BLaER1 treated with 17β-estradiol and CSF1 and Interleukin-3, amounts not matched to agents 10 nM and 100 nM (cell line): ENCODE measurements around the gene NKRF.

ENCODE experiments used
- H3K27ac ChIP-seq, 11 experiments: shearing (Covaris generic); formaldehyde crosslinking; 2 replicates each; pipeline ENCODE4 v1.8.1; 2022
- H3K27me3 ChIP-seq, 11 experiments: shearing (Covaris generic); formaldehyde crosslinking; 2 replicates each; pipeline ENCODE4 v1.8.1; 2022
- H3K36me3 ChIP-seq, 11 experiments: shearing (Covaris generic); formaldehyde crosslinking; 2 replicates each; pipeline ENCODE4 v1.8.1; 2022
- H3K4me1 ChIP-seq, 10 experiments: shearing (Covaris generic); formaldehyde crosslinking; 2 replicates each; pipeline ENCODE4 v1.8.1; 2022
- H3K4me2 ChIP-seq, 11 experiments: shearing (Covaris generic); formaldehyde crosslinking; 2 replicates each; pipeline ENCODE4 v1.8.1; 2022
- H3K4me3 ChIP-seq, 10 experiments: shearing (Covaris generic); formaldehyde crosslinking; 2 replicates each; pipeline ENCODE4 v1.8.1; 2022
- H3K9ac ChIP-seq, 11 experiments: shearing (Covaris generic); formaldehyde crosslinking; 2 replicates each; pipeline ENCODE4 v1.8.1; 2022
- H3K9me3 ChIP-seq, 11 experiments: shearing (Covaris generic); formaldehyde crosslinking; replicated peaks in 1 of 11; 2 replicates each; pipeline ENCODE4 v1.8.1; 2022
- H4K20me1 ChIP-seq, 11 experiments: shearing (Covaris generic); formaldehyde crosslinking; 2 replicates each; pipeline ENCODE4 v1.8.1; 2022
- Cebpa-rat ChIP-seq, 11 experiments: shearing (Covaris generic); IDR thresholded peaks; 2 replicates each; pipeline ENCODE4 v1.8.1; 2022

Gene NKRF

GRCh38 chrX:119606280-119607017 lies at the start of gene NKRF:
TSS of gene NKRF (minus strand) at chrX:119606424.
- Histone ChIP-seq H3K4me1 (peaks cover 5 to 30% (median 14%) of the 10 kb centered on the region in 10 experiments; a peak in 16 of 20 replicates), H3K36me3 (peaks cover 0 to 15% (median 0%) of the 10 kb centered on the region in 11 experiments; a peak in 6 of 22 replicates), H3K27me3 (no peaks in the 10 kb centered on the region), H3K4me3 (peak within 1 kb of the TSS; percentile 66 to 82 (median 72)), H3K4me2 (peak within 1 kb of the TSS; percentile 55 to 88 (median 78)), H3K9ac (peak within 1 kb of the TSS; percentile 85 to 96 (median 92)), H4K20me1 (peaks cover 0 to 41% (median 38%) of the 10 kb centered on the region in 11 experiments; a peak in 18 of 22 replicates), H3K27ac (peak within 1 kb of the TSS; percentile 71 to 95 (median 92); a peak in 21 of 22 replicates), H3K9me3 (no peaks in the 10 kb centered on the region)
- no peak for TF ChIP-seq Cebpa-rat (IDR thresholded peaks at IDR 0.05)

GRCh38 chrX:119655125-119655524 lies 48.9 kb upstream of the NKRF start:
- H3K9ac ChIP-seq = peak overlapping the region in 1 of 11 experiments; percentile 48; a peak in 2 of 22 replicates
- H3K4me3 ChIP-seq = no peak overlapping the region
- peaks cover 0 to 16% (median 0%) of the 10 kb centered on the region in 11 experiments; a peak in 5 of 22 replicates for H4K20me1 ChIP-seq
- peaks cover 22 to 45% (median 30%) of the 10 kb centered on the region in 10 experiments for H3K4me1 ChIP-seq
- H3K27me3 ChIP-seq = peaks cover 0 to 12% (median 0%) of the 10 kb centered on the region in 11 experiments; a peak in 1 of 22 replicates
- peak overlapping the region in 6 of 11 experiments; percentile 13 to 61 (median 26); a peak in 5 of 22 replicates for H3K27ac ChIP-seq
- peak overlapping the region; percentile 55 to 80 (median 72) for H3K4me2 ChIP-seq
- no peaks in the 10 kb centered on the region for H3K9me3 ChIP-seq
- H3K36me3 ChIP-seq = peaks cover 18 to 77% (median 50%) of the 10 kb centered on the region in 11 experiments
- TF ChIP-seq Cebpa-rat (IDR thresholded peaks at IDR 0.05) = no peak

- H3K36me3 ChIP-seq = peaks cover 17 to 77% (median 50%) of the 10 kb centered on the region in 11 experiments
Observed at GRCh38 chrX:119654112-119654531, 47.9 kb upstream of the NKRF start.

GRCh38 chrX:119648421-119648775 lies 42.2 kb upstream of the NKRF start:
- H3K4me1 ChIP-seq = peaks cover 0 to 28% (median 12%) of the 10 kb centered on the region in 10 experiments; a peak in 12 of 20 replicates
- H3K9ac ChIP-seq = no peak overlapping the region
- no peaks in the 10 kb centered on the region for H3K9me3 ChIP-seq
- no peaks in the 10 kb centered on the region; a peak in 2 of 22 replicates for H4K20me1 ChIP-seq
- H3K4me3 ChIP-seq = no peak overlapping the region
- H3K27me3 ChIP-seq = no peaks in the 10 kb centered on the region
- H3K4me2 ChIP-seq = 0 out of 22 replicates have a peak overlapping the region, but pooled peaks of 2 of the 11 experiments have one; percentile 18 to 20
- no peak overlapping the region for H3K27ac ChIP-seq
- no peak for TF ChIP-seq Cebpa-rat (IDR thresholded peaks at IDR 0.05)
- H3K36me3 ChIP-seq = peaks cover 20 to 91% (median 75%) of the 10 kb centered on the region in 11 experiments

More at GRCh38 chrX:119654112-119654531, 47.9 kb upstream of the NKRF start:
- H3K4me2 ChIP-seq = peak overlapping the region; percentile 55 to 80 (median 72)
- peaks cover 0 to 12% (median 0%) of the 10 kb centered on the region in 11 experiments; a peak in 1 of 22 replicates for H3K27me3 ChIP-seq
- TF ChIP-seq Cebpa-rat (IDR thresholded peaks at IDR 0.05) = no peak
- H4K20me1 ChIP-seq = peaks cover 0 to 16% (median 0%) of the 10 kb centered on the region in 11 experiments; a peak in 5 of 22 replicates
- H3K9me3 ChIP-seq = no peaks in the 10 kb centered on the region
- H3K4me3 ChIP-seq = no peak overlapping the region
- H3K27ac ChIP-seq = peak overlapping the region in 9 of 11 experiments; percentile 5 to 61 (median 26); a peak in 12 of 22 replicates
- peak overlapping the region in 9 of 11 experiments; percentile 3 to 50 (median 31); a peak in 9 of 22 replicates for H3K9ac ChIP-seq
- H3K4me1 ChIP-seq = peaks cover 22 to 41% (median 30%) of the 10 kb centered on the region in 10 experiments

GRCh38 chrX:119647552-119648420 lies 41.6 kb upstream of the NKRF start:
- H4K20me1 ChIP-seq = no peaks in the 10 kb centered on the region; a peak in 3 of 22 replicates
- H3K4me3 ChIP-seq = no peak overlapping the region
- no peaks in the 10 kb centered on the region for H3K9me3 ChIP-seq
- H3K9ac ChIP-seq = no peak overlapping the region
- 0 out of 22 replicates have a peak overlapping the region, but pooled peaks of 2 of the 11 experiments have one; percentile 18 to 20 for H3K4me2 ChIP-seq
- TF ChIP-seq Cebpa-rat (IDR thresholded peaks at IDR 0.05) = no peak
- H3K27me3 ChIP-seq = no peaks in the 10 kb centered on the region
- no peak overlapping the region for H3K27ac ChIP-seq
- H3K36me3 ChIP-seq = peaks cover 20 to 91% (median 71%) of the 10 kb centered on the region in 11 experiments
- peaks cover 0 to 32% (median 12%) of the 10 kb centered on the region in 10 experiments; a peak in 10 of 20 replicates for H3K4me1 ChIP-seq

- Histone ChIP-seq H3K36me3 (peaks cover 15 to 89% (median 67%) of the 10 kb centered on the region in 11 experiments), H3K4me1 (peaks cover 0 to 36% (median 12%) of the 10 kb centered on the region in 10 experiments; a peak in 10 of 20 replicates), H4K20me1 (no peaks in the 10 kb centered on the region; a peak in 2 of 22 replicates), H3K27ac (no peak overlapping the region), H3K4me3 (no peak overlapping the region), H3K9ac (no peak overlapping the region), H3K27me3 (no peaks in the 10 kb centered on the region), H3K4me2 (no peak overlapping the region), H3K9me3 (no peaks in the 10 kb centered on the region)
- peak in 1 of 11 experiments; percentile 34; a peak in 1 of 22 replicates for TF ChIP-seq Cebpa-rat (IDR thresholded peaks at IDR 0.05)
Observed at GRCh38 chrX:119647089-119647488, 40.9 kb upstream of the NKRF start.

GRCh38 chrX:119646515-119646914 lies 40.3 kb upstream of the NKRF start:
- H3K36me3 ChIP-seq = peaks cover 10 to 89% (median 67%) of the 10 kb centered on the region in 11 experiments; a peak in 21 of 22 replicates
- peaks cover 0 to 3% (median 0%) of the 10 kb centered on the region in 11 experiments; a peak in 4 of 22 replicates for H4K20me1 ChIP-seq
- no peak overlapping the region for H3K9ac ChIP-seq
- no peak overlapping the region for H3K27ac ChIP-seq
- H3K4me2 ChIP-seq = 0 out of 22 replicates have a peak overlapping the region, but pooled peaks of 1 of the 11 experiments have one; percentile 1
- H3K9me3 ChIP-seq = no peaks in the 10 kb centered on the region
- H3K4me1 ChIP-seq = peaks cover under 1 to 41% (median 15%) of the 10 kb centered on the region in 10 experiments; a peak in 17 of 20 replicates
- no peaks in the 10 kb centered on the region for H3K27me3 ChIP-seq
- TF ChIP-seq Cebpa-rat (IDR thresholded peaks at IDR 0.05) = no peak
- H3K4me3 ChIP-seq = no peak overlapping the region

- H3K4me3 ChIP-seq = no peak overlapping the region
- H3K36me3 ChIP-seq = peaks cover 2 to 79% (median 56%) of the 10 kb centered on the region in 11 experiments; a peak in 20 of 22 replicates
- H3K9me3 ChIP-seq = no peaks in the 10 kb centered on the region
- peaks cover 13 to 47% (median 33%) of the 10 kb centered on the region in 10 experiments for H3K4me1 ChIP-seq
- H3K4me2 ChIP-seq = peak overlapping the region in 6 of 11 experiments; percentile 9 to 44 (median 20); a peak in 8 of 22 replicates
- H3K27ac ChIP-seq = 0 out of 22 replicates have a peak overlapping the region, but pooled peaks of 1 of the 11 experiments have one; percentile 31
- no peak for TF ChIP-seq Cebpa-rat (IDR thresholded peaks at IDR 0.05)
- H3K27me3 ChIP-seq = no peaks in the 10 kb centered on the region
- peaks cover 0 to 13% (median 0%) of the 10 kb centered on the region in 11 experiments; a peak in 4 of 22 replicates for H4K20me1 ChIP-seq
- H3K9ac ChIP-seq = no peak overlapping the region
Observed at GRCh38 chrX:119643696-119644095, 37.5 kb upstream of the NKRF start.
